ENCODE data around the gene SYCE3. TPM values are rescaled to one million over a fixed set of nuclear protein-coding genes. Genes with fewer than 3 reads are reported as not detected.

The SYCE3 gene
- total RNA-seq, 1 donor from 2014 or later, result not detected

- H3K9ac ChIP-seq (ENCODE audit: low read depth in 1 of 3, low read length in 3 of 3), result no peak overlapping the region
- H3K36me3 ChIP-seq (ENCODE audit: control insufficient read depth in 3 of 3, insufficient read depth in 3 of 3, low read length in 3 of 3), result no peaks in the 10 kb centered on the region
- no peak overlapping the region for H3K27ac ChIP-seq (ENCODE audit: low read depth, low read length)
- peaks cover 0 to 4% (median 0%) of the 10 kb centered on the region in 3 donors for H3K4me1 ChIP-seq (ENCODE audit: control insufficient read depth in 3 of 3, insufficient read depth in 3 of 3, low read length in 3 of 3)
- H3K27me3 ChIP-seq (ENCODE audit: control insufficient read depth in 3 of 3, insufficient read depth in 3 of 3, low read length in 3 of 3), result peaks cover 15 to 35% (median 28%) of the 10 kb centered on the region in 3 donors
- no peaks in the 10 kb centered on the region for H3K9me3 ChIP-seq (ENCODE audit: control insufficient read depth in 3 of 3, low read length in 3 of 3)
- H3K4me3 ChIP-seq (ENCODE audit: low read length in 3 of 3), result no peak overlapping the region
These were observed 9.4 kb downstream of the SYCE3 start for GRCh38 chr22:50553310-50553709.

- Histone ChIP-seq H3K4me3 (ENCODE audit: low read length in 3 of 3) (no peak overlapping the region), H3K9me3 (ENCODE audit: control insufficient read depth in 3 of 3, low read length in 3 of 3) (no peaks in the 10 kb centered on the region), H3K27me3 (ENCODE audit: control insufficient read depth in 3 of 3, insufficient read depth in 3 of 3, low read length in 3 of 3) (peaks cover 26 to 50% (median 46%) of the 10 kb centered on the region in 3 donors), H3K4me1 (ENCODE audit: control insufficient read depth in 3 of 3, insufficient read depth in 3 of 3, low read length in 3 of 3) (peaks cover 0 to 4% (median 0%) of the 10 kb centered on the region in 3 donors), H3K9ac (ENCODE audit: low read depth in 1 of 3, low read length in 3 of 3) (no peak overlapping the region), H3K27ac (ENCODE audit: low read depth, low read length) (no peak overlapping the region), H3K36me3 (ENCODE audit: control insufficient read depth in 3 of 3, insufficient read depth in 3 of 3, low read length in 3 of 3) (no peaks in the 10 kb centered on the region)
These were observed 11.5 kb downstream of the SYCE3 start for GRCh38 chr22:50551160-50551752.

- H3K4me3 ChIP-seq (ENCODE audit: low read length in 3 of 3), result no peak overlapping the region
- H3K27ac ChIP-seq (ENCODE audit: low read depth, low read length), result no peak overlapping the region
- H3K4me1 ChIP-seq (ENCODE audit: control insufficient read depth in 3 of 3, insufficient read depth in 3 of 3, low read length in 3 of 3), result peaks cover 0 to 4% (median 0%) of the 10 kb centered on the region in 3 donors
- peaks cover 35 to 59% (median 55%) of the 10 kb centered on the region in 3 donors for H3K27me3 ChIP-seq (ENCODE audit: control insufficient read depth in 3 of 3, insufficient read depth in 3 of 3, low read length in 3 of 3)
- H3K36me3 ChIP-seq (ENCODE audit: control insufficient read depth in 3 of 3, insufficient read depth in 3 of 3, low read length in 3 of 3), result no peaks in the 10 kb centered on the region
- H3K9me3 ChIP-seq (ENCODE audit: control insufficient read depth in 3 of 3, low read length in 3 of 3), result no peaks in the 10 kb centered on the region
- no peak overlapping the region for H3K9ac ChIP-seq (ENCODE audit: low read depth in 1 of 3, low read length in 3 of 3)
These were observed 12.3 kb downstream of the SYCE3 start for GRCh38 chr22:50550395-50550794.

GRCh38 chr22:50548921-50549790 lies 13.6 kb downstream of the SYCE3 start:
- H3K36me3 ChIP-seq (ENCODE audit: control insufficient read depth in 3 of 3, insufficient read depth in 3 of 3, low read length in 3 of 3), result no peaks in the 10 kb centered on the region
- H3K27me3 ChIP-seq (ENCODE audit: control insufficient read depth in 3 of 3, insufficient read depth in 3 of 3, low read length in 3 of 3), result peaks cover 47 to 71% (median 61%) of the 10 kb centered on the region in 3 donors
- H3K9me3 ChIP-seq (ENCODE audit: control insufficient read depth in 3 of 3, low read length in 3 of 3), result no peaks in the 10 kb centered on the region
- H3K4me3 ChIP-seq (ENCODE audit: low read length in 3 of 3), result no peak overlapping the region
- no peak overlapping the region for H3K27ac ChIP-seq (ENCODE audit: low read depth, low read length)
- no peak overlapping the region for H3K9ac ChIP-seq (ENCODE audit: low read depth in 1 of 3, low read length in 3 of 3)
- H3K4me1 ChIP-seq (ENCODE audit: control insufficient read depth in 3 of 3, insufficient read depth in 3 of 3, low read length in 3 of 3), result peaks cover 3 to 13% (median 5%) of the 10 kb centered on the region in 3 donors

GRCh38 chr22:50548040-50548920 lies 14.4 kb downstream of the SYCE3 start:
- Histone ChIP-seq H3K4me1 (ENCODE audit: control insufficient read depth in 3 of 3, insufficient read depth in 3 of 3, low read length in 3 of 3) (peaks cover 5 to 16% (median 5%) of the 10 kb centered on the region in 3 donors), H3K4me3 (ENCODE audit: low read length in 3 of 3) (no peak overlapping the region), H3K27ac (ENCODE audit: low read depth, low read length) (no peak overlapping the region), H3K36me3 (ENCODE audit: control insufficient read depth in 3 of 3, insufficient read depth in 3 of 3, low read length in 3 of 3) (no peaks in the 10 kb centered on the region), H3K9ac (ENCODE audit: low read depth in 1 of 3, low read length in 3 of 3) (no peak overlapping the region), H3K27me3 (ENCODE audit: control insufficient read depth in 3 of 3, insufficient read depth in 3 of 3, low read length in 3 of 3) (peaks cover 50 to 75% (median 62%) of the 10 kb centered on the region in 3 donors), H3K9me3 (ENCODE audit: control insufficient read depth in 3 of 3, low read length in 3 of 3) (no peaks in the 10 kb centered on the region)

GRCh38 chr22:50547263-50547985 lies 15.3 kb downstream of the SYCE3 start:
- no peaks in the 10 kb centered on the region for H3K9me3 ChIP-seq (ENCODE audit: control insufficient read depth in 3 of 3, low read length in 3 of 3)
- H3K36me3 ChIP-seq (ENCODE audit: control insufficient read depth in 3 of 3, insufficient read depth in 3 of 3, low read length in 3 of 3), result no peaks in the 10 kb centered on the region
- H3K4me1 ChIP-seq (ENCODE audit: control insufficient read depth in 3 of 3, insufficient read depth in 3 of 3, low read length in 3 of 3), result peaks cover 5 to 16% (median 5%) of the 10 kb centered on the region in 3 donors
- no peak overlapping the region for H3K27ac ChIP-seq (ENCODE audit: low read depth, low read length)
- H3K4me3 ChIP-seq (ENCODE audit: low read length in 3 of 3), result no peak overlapping the region
- H3K9ac ChIP-seq (ENCODE audit: low read depth in 1 of 3, low read length in 3 of 3), result no peak overlapping the region
- H3K27me3 ChIP-seq (ENCODE audit: control insufficient read depth in 3 of 3, insufficient read depth in 3 of 3, low read length in 3 of 3), result peaks cover 53 to 75% (median 62%) of the 10 kb centered on the region in 3 donors

GRCh38 chr22:50546326-50547262 lies 16.1 kb downstream of the SYCE3 start:
- Histone ChIP-seq H3K4me3 (ENCODE audit: low read length in 3 of 3) (no peak overlapping the region), H3K27ac (ENCODE audit: low read depth, low read length) (no peak overlapping the region), H3K36me3 (ENCODE audit: control insufficient read depth in 3 of 3, insufficient read depth in 3 of 3, low read length in 3 of 3) (no peaks in the 10 kb centered on the region), H3K4me1 (ENCODE audit: control insufficient read depth in 3 of 3, insufficient read depth in 3 of 3, low read length in 3 of 3) (peaks cover 5 to 16% (median 5%) of the 10 kb centered on the region in 3 donors), H3K9me3 (ENCODE audit: control insufficient read depth in 3 of 3, low read length in 3 of 3) (no peaks in the 10 kb centered on the region), H3K9ac (ENCODE audit: low read depth in 1 of 3, low read length in 3 of 3) (no peak overlapping the region), H3K27me3 (ENCODE audit: control insufficient read depth in 3 of 3, insufficient read depth in 3 of 3, low read length in 3 of 3) (peaks cover 54 to 69% (median 59%) of the 10 kb centered on the region in 3 donors)

GRCh38 chr22:50545522-50546325 lies 17.0 kb downstream of the SYCE3 start, which contains the start of gene KLHDC7B:
TSS of gene KLHDC7B (plus strand) at chr22:50545899. CDS start at chr22:50546244, 345 bp downstream.
- H3K36me3 ChIP-seq (ENCODE audit: control insufficient read depth in 3 of 3, insufficient read depth in 3 of 3, low read length in 3 of 3), result no peaks in the 10 kb centered on the region
- no peak within 1 kb of the TSS for H3K4me3 ChIP-seq (ENCODE audit: low read length in 3 of 3)
- no peak within 1 kb of the TSS for H3K9ac ChIP-seq (ENCODE audit: low read depth in 1 of 3, low read length in 3 of 3)
- H3K27ac ChIP-seq (ENCODE audit: low read depth, low read length), result no peak within 1 kb of the TSS
- peaks cover 53 to 61% (median 54%) of the 10 kb centered on the region in 3 donors for H3K27me3 ChIP-seq (ENCODE audit: control insufficient read depth in 3 of 3, insufficient read depth in 3 of 3, low read length in 3 of 3)
- H3K9me3 ChIP-seq (ENCODE audit: control insufficient read depth in 3 of 3, low read length in 3 of 3), result no peaks in the 10 kb centered on the region
- peaks cover 5 to 16% (median 5%) of the 10 kb centered on the region in 3 donors for H3K4me1 ChIP-seq (ENCODE audit: control insufficient read depth in 3 of 3, insufficient read depth in 3 of 3, low read length in 3 of 3)
